KG1 (cell line): Measurements from ENCODE around the gene CIROP.
"Not testable (repeated sequence)": the region's sequence is repeated elsewhere in the genome, so short reads cannot be mapped to it uniquely, and the experiment has no call there.

Source experiments
- DNase-seq: peaks from one replicate; lab custom pipeline; 2025; lab: John Stamatoyannopoulos, UW

The CIROP gene

GRCh38 chr14:23114669-23115038, 9.9 kb upstream of the CIROP start:
- no peak for DNase-seq

GRCh38 chr14:23114120-23114458, 9.3 kb upstream of the CIROP start:
- no peak for DNase-seq

- DNase-seq: no peak
These were observed 8.8 kb upstream of the CIROP start for GRCh38 chr14:23113431-23114119.

- DNase-seq: no peak
These were observed 7.8 kb upstream of the CIROP start for GRCh38 chr14:23112359-23113178.

GRCh38 chr14:23110579-23111365, 6.0 kb upstream of the CIROP start:
- no peak for DNase-seq

- DNase-seq: no peak
These were observed 5.0 kb upstream of the CIROP start for GRCh38 chr14:23109769-23110168.

GRCh38 chr14:23108169-23108568, 3.4 kb upstream of the CIROP start:
- DNase-seq: not testable (repeated sequence)

GRCh38 chr14:23107620-23108019, 2.8 kb upstream of the CIROP start:
- not testable (repeated sequence) for DNase-seq

- DNase-seq: no peak
These were observed 1.9 kb upstream of the CIROP start for GRCh38 chr14:23106747-23107045.

- DNase-seq: no peak
These were observed 597 bp upstream of the CIROP start for GRCh38 chr14:23105348-23105824.

GRCh38 chr14:23104070-23104590, 659 bp downstream of the CIROP start:
- no peak for DNase-seq

GRCh38 chr14:23103581-23103980, 1.2 kb downstream of the CIROP start:
- DNase-seq: no peak

GRCh38 chr14:23102801-23103200, 2.0 kb downstream of the CIROP start:
- no peak for DNase-seq

GRCh38 chr14:23101986-23102625, 2.7 kb downstream of the CIROP start:
- DNase-seq: no peak

- DNase-seq: no peak
These were observed 3.4 kb downstream of the CIROP start for GRCh38 chr14:23101213-23101970.

GRCh38 chr14:23099212-23099861, 5.5 kb downstream of the CIROP start:
- no peak for DNase-seq

- no peak for DNase-seq
These were observed 7.0 kb downstream of the CIROP start for GRCh38 chr14:23097786-23098185.

- no peak for DNase-seq
These were observed 9.3 kb downstream of the CIROP start, which contains the start of gene C14orf119 for GRCh38 chr14:23095196-23096108. TSS of gene C14orf119 (plus strand) at chr14:23095505. CDS start at chr14:23097659, 2,154 bp downstream.

GRCh38 chr14:23094666-23095195, 10.1 kb downstream of the CIROP start, which contains the start of gene ACIN1:
TSS of gene ACIN1 (minus strand) at chr14:23095136. CDS start at chr14:23095112, 24 bp downstream.
- DNase-seq: no peak
